A673 (cell line): ENCODE results near the gene KCNIP4. TPM values are rescaled to one million over a fixed set of nuclear protein-coding genes. Genes with fewer than 3 reads are reported as not detected.

Experiments used
- BruUV-seq: library from RNA; stranded (reverse); fragments of 400-500 nt; replicated peaks from 2 replicates; lab custom pipeline; 2021; lab: Mats Ljungman, UMichigan
- CTCF ChIA-PET: fragments of 300-600 bp; sonication (Branson Sonifier 250); formaldehyde crosslinking; loops from one replicate; lab custom pipeline; 2022; ENCODE audit warnings: antibody characterized with exemption; lab: Charles Lee
- POLR2A ChIA-PET: fragments of 300-600 bp; sonication (Branson Sonifier 250); formaldehyde crosslinking; loops from one replicate; lab custom pipeline; 2022; ENCODE audit warnings: antibody characterized with exemption; ENCODE audit not compliant: low non-redundant PET; lab: Charles Lee
- DNase-seq: peaks from one replicate; pipeline ENCODE4 v3.0.0-alpha.2; 2015; ENCODE audit warnings: low spot score
- H3K27ac ChIP-seq: fragments of 200-600 bp; sonication (generic); 2 replicates; pipeline ENCODE4 v1.5.1; 2016; ENCODE audit warnings: mixed run types, low read depth, mild to moderate bottlenecking, mixed read lengths, antibody characterized with exemption, low read length; ENCODE audit not compliant: poor library complexity, severe bottlenecking
- H3K27me3 ChIP-seq: fragments of 200-600 bp; sonication (generic); replicated peaks from 2 replicates; pipeline ENCODE4 v1.6.1; 2017; ENCODE audit warnings: mixed run types, low read depth, mild to moderate bottlenecking, mixed read lengths, antibody characterized with exemption, low read length; ENCODE audit not compliant: insufficient read depth, poor library complexity
- H3K36me3 ChIP-seq: fragments of 200-600 bp; sonication (generic); 2 replicates; pipeline ENCODE4 v1.6.1; 2016; ENCODE audit warnings: mixed run types, mild to moderate bottlenecking, mixed read lengths, antibody characterized with exemption, low read length; ENCODE audit not compliant: insufficient read depth, poor library complexity, severe bottlenecking
- H3K4me1 ChIP-seq: fragments of 200-600 bp; sonication (generic); 2 replicates; pipeline ENCODE4 v1.6.1; 2017; ENCODE audit warnings: mixed run types, mild to moderate bottlenecking, mixed read lengths, antibody characterized with exemption, low read length; ENCODE audit not compliant: insufficient read depth, poor library complexity, severe bottlenecking
- H3K4me3 ChIP-seq: fragments of 200-600 bp; sonication (generic); 2 replicates; pipeline ENCODE4 v1.5.1; 2016; ENCODE audit warnings: low read depth, mixed run types, mild to moderate bottlenecking, mixed read lengths, low read length; ENCODE audit not compliant: poor library complexity, severe bottlenecking
- H3K9me3 ChIP-seq: fragments of 200-600 bp; sonication (generic); 2 replicates; pipeline ENCODE4 v1.6.1; 2016; ENCODE audit warnings: mixed run types, low read depth, mild to moderate bottlenecking, mixed read lengths, antibody characterized with exemption, low read length; ENCODE audit not compliant: poor library complexity, severe bottlenecking
- EZH2 ChIP-seq: fragments of 200-600 bp; sonication (generic); IDR thresholded peaks from 2 replicates; pipeline ENCODE4 v1.6.1; 2017; ENCODE audit warnings: borderline replicate concordance, low read depth, mild to moderate bottlenecking, mixed read lengths, antibody characterized with exemption, low read length; ENCODE audit not compliant: poor library complexity, severe bottlenecking
- intact Hi-C: fragments of 100-400 bp; cut with micrococcal nuclease; formaldehyde crosslinking; loops from one replicate; pipeline ENCODE4 v1.10.0; 2022; ENCODE audit not compliant: unreplicated experiment
- total RNA-seq: library from RNA; stranded (reverse); gene quantifications from 2 replicates; pipeline ENCODE4 v1.2.3, GENCODE V29; 2021
- TF ChIP-seq, protein P1 (sequence below): fragments of 300-800, 200-600 bp; sonication (generic); conservative IDR thresholded peaks from 2 replicates; pipeline ENCODE4 v1.5.1; 2017; ENCODE audit warnings: low read depth, mild to moderate bottlenecking, antibody characterized with exemption, low read length, moderate library complexity, mixed read lengths

Gene KCNIP4
- total RNA-seq, 1 experiment from 2014 or later, result not detected

DNA sequence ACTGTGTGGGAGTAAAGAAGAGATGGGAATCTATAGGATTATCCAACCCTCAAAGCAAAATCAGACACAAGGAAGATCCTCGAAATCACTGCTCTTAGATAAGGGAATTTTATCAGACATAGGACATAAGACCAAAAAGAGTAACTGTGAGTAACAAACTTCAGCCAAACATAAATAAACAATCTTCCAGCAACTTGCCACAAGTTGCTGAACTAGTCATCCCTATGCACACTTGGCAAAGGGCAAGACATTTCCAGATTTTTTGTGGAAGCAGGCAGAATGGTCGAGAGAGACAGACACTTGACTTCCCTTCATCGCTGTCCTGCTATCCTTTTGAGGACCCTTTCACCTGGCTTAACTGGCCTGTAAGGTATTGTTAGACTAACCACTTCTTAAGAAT is 89.6 kb downstream of the KCNIP4 start:
- BruUV-seq, result no TSS peak
- CTCF ChIA-PET, result no interaction called here
- TF ChIP-seq EZH2, result no peak
- TF ChIP-seq, protein P1, sequence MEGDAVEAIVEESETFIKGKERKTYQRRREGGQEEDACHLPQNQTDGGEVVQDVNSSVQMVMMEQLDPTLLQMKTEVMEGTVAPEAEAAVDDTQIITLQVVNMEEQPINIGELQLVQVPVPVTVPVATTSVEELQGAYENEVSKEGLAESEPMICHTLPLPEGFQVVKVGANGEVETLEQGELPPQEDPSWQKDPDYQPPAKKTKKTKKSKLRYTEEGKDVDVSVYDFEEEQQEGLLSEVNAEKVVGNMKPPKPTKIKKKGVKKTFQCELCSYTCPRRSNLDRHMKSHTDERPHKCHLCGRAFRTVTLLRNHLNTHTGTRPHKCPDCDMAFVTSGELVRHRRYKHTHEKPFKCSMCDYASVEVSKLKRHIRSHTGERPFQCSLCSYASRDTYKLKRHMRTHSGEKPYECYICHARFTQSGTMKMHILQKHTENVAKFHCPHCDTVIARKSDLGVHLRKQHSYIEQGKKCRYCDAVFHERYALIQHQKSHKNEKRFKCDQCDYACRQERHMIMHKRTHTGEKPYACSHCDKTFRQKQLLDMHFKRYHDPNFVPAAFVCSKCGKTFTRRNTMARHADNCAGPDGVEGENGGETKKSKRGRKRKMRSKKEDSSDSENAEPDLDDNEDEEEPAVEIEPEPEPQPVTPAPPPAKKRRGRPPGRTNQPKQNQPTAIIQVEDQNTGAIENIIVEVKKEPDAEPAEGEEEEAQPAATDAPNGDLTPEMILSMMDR, result no peak

DNA sequence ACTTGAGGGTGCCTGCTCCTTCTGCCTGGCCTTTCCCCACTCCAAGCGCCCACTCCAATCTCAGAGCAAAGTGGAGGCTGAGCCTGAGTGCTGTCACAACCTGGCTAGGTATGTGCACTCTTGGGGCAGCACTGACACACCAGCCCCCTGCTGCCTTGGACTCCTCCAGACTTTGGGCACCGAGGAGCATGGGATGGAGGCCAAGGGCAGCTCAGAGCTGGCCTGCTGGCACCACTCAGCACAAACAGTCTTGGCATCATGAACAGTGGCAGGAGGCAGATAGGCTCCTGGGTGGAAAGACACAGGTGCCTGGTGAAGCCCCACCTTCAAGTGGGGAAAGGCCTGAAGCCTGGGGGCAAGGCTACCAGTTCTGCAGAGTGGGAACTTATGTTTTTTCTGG is 91.8 kb downstream of the KCNIP4 start:
- no TSS peak for BruUV-seq
- CTCF ChIA-PET, result no interaction called here

More for the DNA sequence above, 89.6 kb downstream of the KCNIP4 start:
- Histone ChIP-seq H3K27ac (no peak overlapping the region), H3K9me3 (peaks cover 12% of the 10 kb centered on the region), H3K36me3 (no peaks in the 10 kb centered on the region), H3K4me1 (no peaks in the 10 kb centered on the region), H3K27me3 (no peaks in the 10 kb centered on the region), H3K4me3 (no peak overlapping the region)
- intact Hi-C loops, result no loop called here
- DNase-seq, result no peak
- POLR2A ChIA-PET, result no interaction called here

DNA sequence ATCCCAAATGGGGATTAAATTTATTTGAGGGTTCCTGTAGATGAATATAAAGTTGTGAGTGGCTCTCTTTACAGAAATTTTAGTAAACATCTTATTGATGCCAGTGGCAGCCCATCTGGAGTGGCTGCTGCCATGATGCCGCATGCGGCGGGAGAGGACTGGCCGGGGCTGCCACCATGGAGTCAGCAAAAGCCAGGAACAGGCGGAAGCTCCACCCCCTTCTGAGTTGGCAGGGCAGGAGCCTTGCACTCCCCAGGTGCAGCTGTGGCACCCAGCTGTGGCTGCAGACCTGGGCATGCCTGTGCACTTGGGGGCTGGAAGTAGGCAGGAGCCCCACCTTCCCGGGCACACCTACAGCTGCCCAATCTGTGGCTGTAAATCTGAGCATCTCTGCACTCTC is 92.3 kb downstream of the KCNIP4 start:
- POLR2A ChIA-PET, result no interaction called here
- TF ChIP-seq, protein P1, result no peak
- no peak for TF ChIP-seq EZH2

More for the DNA sequence above, 91.8 kb downstream of the KCNIP4 start:
- Histone ChIP-seq H3K27me3 (no peaks in the 10 kb centered on the region), H3K9me3 (peaks cover 12% of the 10 kb centered on the region), H3K27ac (no peak overlapping the region), H3K36me3 (no peaks in the 10 kb centered on the region), H3K4me1 (no peaks in the 10 kb centered on the region), H3K4me3 (no peak overlapping the region)
- no peak for DNase-seq
- TF ChIP-seq EZH2, result no peak
- TF ChIP-seq, protein P1, result no peak
- intact Hi-C loops, result no loop called here
- POLR2A ChIA-PET, result no interaction called here

More for the DNA sequence above, 92.3 kb downstream of the KCNIP4 start:
- no peaks in the 10 kb centered on the region for H3K36me3 ChIP-seq
- no TSS peak for BruUV-seq
- H3K4me1 ChIP-seq, result no peaks in the 10 kb centered on the region
- H3K9me3 ChIP-seq, result peaks cover 12% of the 10 kb centered on the region
- intact Hi-C loops, result no loop called here
- H3K4me3 ChIP-seq, result no peak overlapping the region
- H3K27ac ChIP-seq, result no peak overlapping the region
- H3K27me3 ChIP-seq, result no peaks in the 10 kb centered on the region
- DNase-seq, result no peak
- CTCF ChIA-PET, result no interaction called here
